Adrenal gland (tissue), 12 donors: ENCODE data around the gene FARS2. TPM values are rescaled to one million over a fixed set of nuclear protein-coding genes. Genes with fewer than 3 reads are reported as not detected.

Experiments
- DNase-seq, 7 donors: peaks; one replicate each; pipeline ENCODE4 v3.0.0-alpha.2; 2019 to 2020
- H3K27ac ChIP-seq, 5 donors: fragments of 200-600 bp; sonication (generic) in 4 of 5; 1 replicate in 3 of 5; 2 replicates in 2 of 5; pipeline versions ENCODE4 v1.5.1 to v1.8.0; 2016 to 2020; ENCODE audit warnings: mild to moderate bottlenecking in 1 of 5
- H3K27me3 ChIP-seq: fragments of 200-600 bp; 2 replicates; pipeline ENCODE4 v1.8.0; 2021
- H3K36me3 ChIP-seq, 2 donors: fragments of 200-600 bp; replicated peaks in 1 of 2; 1 replicate in 1 of 2; 2 replicates in 1 of 2; pipeline versions ENCODE4 v1.5.1 to v1.8.0; 2018 to 2022
- H3K4me1 ChIP-seq, 2 donors: fragments of 200-600 bp; replicated peaks in 1 of 2; 1 replicate in 1 of 2; 2 replicates in 1 of 2; pipeline versions ENCODE4 v1.5.1 to v1.8.0; 2018 to 2021
- H3K4me3 ChIP-seq, 4 donors: fragments of 200-600 bp; sonication (generic) in 3 of 4; one replicate each; pipeline ENCODE4 v1.5.1; 2016 to 2018
- H3K9me3 ChIP-seq, 3 donors: fragments of 200-600 bp; sonication (generic) in 1 of 3; replicated peaks in 1 of 3; 1 replicate in 2 of 3; 2 replicates in 1 of 3; pipeline versions ENCODE4 v1.5.1 to v1.8.0; 2016 to 2021
- CTCF ChIP-seq, 6 experiments: fragments of 450-650 bp in 4 of 6; fragments of 200-600 bp in 2 of 6; sonication (generic) in 1 of 6; IDR thresholded peaks; 1 replicate in 5 of 6; 2 replicates in 1 of 6; pipeline versions ENCODE4 v1.5.1 to v1.8.0; 2016 to 2021; ENCODE audit warnings: antibody characterized with exemption in 6 of 6, mild to moderate bottlenecking in 2 of 6, moderate library complexity in 1 of 6
- POLR2A ChIP-seq, 2 donors: fragments of 450-650 bp; IDR thresholded peaks; one replicate each; pipeline ENCODE4 v1.6.1; 2017; ENCODE audit warnings: antibody characterized with exemption in 2 of 2, mild to moderate bottlenecking in 2 of 2, moderate library complexity in 1 of 2
- WGBS, 4 donors: extraction: QIAGEN DNeasy Blood & Tissue Kit in 2 of 4; methylation state at CpG; one replicate each; pipeline versions ENCODE4 v1.1.5 to v1.1.7; 2013 to 2017; 5-methylcytosine and 5-hydroxymethylcytosine counted together
- intact Hi-C, 2 donors: fragments of 100-400 bp; cut with DNase I; formaldehyde crosslinking; loops; one replicate each; pipeline versions ENCODE4 v1.14.1 to v1.15.0; 2022 to 2023
- polyA plus RNA-seq, 3 donors: library from polyadenylated mRNA; stranded (reverse); fragments of 200-250 nt in 2 of 3; fragments of 350-450 nt in 1 of 3; fragmentation: Illumina TruSeq in 1 of 3; extraction: RNeasy Lipid Tissue Mini Kit (QIAGEN cat#74804) in 1 of 3; gene quantifications; one replicate each; pipeline ENCODE4 v1.2.3, GENCODE V29; 2013 to 2014
- total RNA-seq, 9 donors: library from RNA; depleted of rRNA in 4 of 9; stranded (reverse); fragments of >200 nt in 4 of 9; fragments of 120-200 nt in 1 of 9; fragmentation: NEBNext Ultra II Directional in 1 of 9; extraction: Animal tissue kit (Norgen Biotek cat#: 25700) in 1 of 9; gene quantifications; one replicate each; pipeline versions ENCODE4 v1.1.0 to v1.2.4, GENCODE V29; 2013 to 2023
- donor health status: healthy with polysubstance abuse.
- donor health status: Bipolar disorder and iron deficiency.
- donor health status: DM: yes; HTN: yes; CAD: no.
- donor health status: DM: no; HTN: no; CAD: no.
- donor health status: DM: no; HTN: no; CAD: no.
- donor health status: DM: yes; HTN: yes; CAD: no.

The FARS2 gene
- total and polyA plus RNA-seq, 12 donors, result 7.2 to 55.2 (median 19.8) TPM

- no peaks in the 10 kb centered on the region for H3K36me3 ChIP-seq
- no peaks in the 10 kb centered on the region for H3K4me1 ChIP-seq
- H3K4me3 ChIP-seq, result no peak overlapping the region
- H3K27ac ChIP-seq, result no peak overlapping the region
- DNase-seq, result no peak
- no peaks in the 10 kb centered on the region for H3K9me3 ChIP-seq
- TF ChIP-seq CTCF (IDR thresholded peaks at IDR 0.05) (no peak), POLR2A (IDR thresholded peaks at IDR 0.05) (no peak)
- 81 to 88% (median 81%) methylated on average over 7 of the region's 7 CpGs for WGBS, 4 donors
- intact Hi-C loops, result no loop called here
- no peaks in the 10 kb centered on the region for H3K27me3 ChIP-seq
These were observed 452.2 kb downstream of the FARS2 start for GRCh38 chr6:5713519-5713918.

GRCh38 chr6:5718231-5718947, 457.1 kb downstream of the FARS2 start:
- TF ChIP-seq POLR2A (IDR thresholded peaks at IDR 0.05), result no peak
- Histone ChIP-seq H3K9me3 (no peaks in the 10 kb centered on the region), H3K4me1 (no peaks in the 10 kb centered on the region), H3K27ac (no peak overlapping the region), H3K36me3 (no peaks in the 10 kb centered on the region), H3K4me3 (no peak overlapping the region), H3K27me3 (no peaks in the 10 kb centered on the region)
- 74 to 86% (median 81%) methylated on average over 5 of the region's 5 CpGs for WGBS, 4 donors
- intact Hi-C loops, result no loop called here
- peak in 1 of 7 donors; percentile 41 for DNase-seq

- Histone ChIP-seq H3K36me3 (no peaks in the 10 kb centered on the region), H3K4me1 (no peaks in the 10 kb centered on the region), H3K4me3 (no peak overlapping the region), H3K27ac (peak overlapping the region in 3 of 5 donors; percentile 50 to 79 (median 59)), H3K27me3 (no peaks in the 10 kb centered on the region), H3K9me3 (no peaks in the 10 kb centered on the region)
- intact Hi-C loops, result no loop called here
- 78 to 82% (median 80%) methylated on average over 17 to 21 of the region's 21 CpGs for WGBS, 4 donors
- TF ChIP-seq POLR2A (IDR thresholded peaks at IDR 0.05), result no peak
- TF ChIP-seq CTCF (IDR thresholded peaks at IDR 0.05), result no peak
- DNase-seq, result peak in 6 of 7 donors; percentile 19 to 55 (median 28)
These were observed 462.8 kb downstream of the FARS2 start for GRCh38 chr6:5723841-5724691.

GRCh38 chr6:5724911-5725310, 463.6 kb downstream of the FARS2 start:
- 95 to 97% (median 96%) methylated on average over 10 of the region's 10 CpGs for WGBS, 4 donors
- Histone ChIP-seq H3K27ac (peak overlapping the region in 1 of 5 donors; percentile 79), H3K4me3 (no peak overlapping the region), H3K36me3 (no peaks in the 10 kb centered on the region), H3K4me1 (peaks cover 2 to 3% of the 10 kb centered on the region in 2 donors), H3K9me3 (no peaks in the 10 kb centered on the region), H3K27me3 (no peaks in the 10 kb centered on the region)
- peak in 1 of 7 donors; percentile 11 for DNase-seq
- intact Hi-C loops, result no loop called here
- TF ChIP-seq POLR2A (IDR thresholded peaks at IDR 0.05) (no peak), CTCF (IDR thresholded peaks at IDR 0.05) (no peak)
